ENCODE data around the gene LRP1B.
"Not testable (repeated sequence)": the region's sequence is repeated elsewhere in the genome, so short reads cannot be mapped to it uniquely, and the experiment has no call there.

The LRP1B gene

DNA sequence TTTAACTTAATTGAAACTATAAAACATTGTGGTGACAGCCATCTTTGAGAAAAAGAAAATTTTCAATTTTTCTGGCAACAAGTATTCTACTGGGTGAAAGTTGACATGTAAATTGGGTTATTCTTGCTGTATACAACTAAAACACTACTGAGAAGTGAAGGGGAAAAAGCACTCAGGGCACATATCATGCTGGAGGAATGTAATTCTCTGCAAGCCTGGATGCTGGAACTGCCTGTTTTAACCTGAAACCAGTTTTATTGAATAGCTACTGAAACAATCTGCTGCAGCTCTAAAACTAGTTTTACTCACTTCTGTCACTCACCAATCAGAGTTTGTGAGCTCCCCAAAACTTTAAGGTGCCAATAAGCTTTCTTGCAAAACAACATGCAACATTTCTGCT lies 1136.0 kb downstream of the LRP1B start:
- TF ChIP-seq, protein P1, sequence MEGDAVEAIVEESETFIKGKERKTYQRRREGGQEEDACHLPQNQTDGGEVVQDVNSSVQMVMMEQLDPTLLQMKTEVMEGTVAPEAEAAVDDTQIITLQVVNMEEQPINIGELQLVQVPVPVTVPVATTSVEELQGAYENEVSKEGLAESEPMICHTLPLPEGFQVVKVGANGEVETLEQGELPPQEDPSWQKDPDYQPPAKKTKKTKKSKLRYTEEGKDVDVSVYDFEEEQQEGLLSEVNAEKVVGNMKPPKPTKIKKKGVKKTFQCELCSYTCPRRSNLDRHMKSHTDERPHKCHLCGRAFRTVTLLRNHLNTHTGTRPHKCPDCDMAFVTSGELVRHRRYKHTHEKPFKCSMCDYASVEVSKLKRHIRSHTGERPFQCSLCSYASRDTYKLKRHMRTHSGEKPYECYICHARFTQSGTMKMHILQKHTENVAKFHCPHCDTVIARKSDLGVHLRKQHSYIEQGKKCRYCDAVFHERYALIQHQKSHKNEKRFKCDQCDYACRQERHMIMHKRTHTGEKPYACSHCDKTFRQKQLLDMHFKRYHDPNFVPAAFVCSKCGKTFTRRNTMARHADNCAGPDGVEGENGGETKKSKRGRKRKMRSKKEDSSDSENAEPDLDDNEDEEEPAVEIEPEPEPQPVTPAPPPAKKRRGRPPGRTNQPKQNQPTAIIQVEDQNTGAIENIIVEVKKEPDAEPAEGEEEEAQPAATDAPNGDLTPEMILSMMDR (conservative IDR thresholded peaks at IDR 0.05; ENCODE audit: low read depth, low read length), result no peak
- no peak for DNase-seq (ENCODE audit: low read depth)
- no peak overlapping the region for H3K4me3 ChIP-seq (ENCODE audit: low read length)

DNA sequence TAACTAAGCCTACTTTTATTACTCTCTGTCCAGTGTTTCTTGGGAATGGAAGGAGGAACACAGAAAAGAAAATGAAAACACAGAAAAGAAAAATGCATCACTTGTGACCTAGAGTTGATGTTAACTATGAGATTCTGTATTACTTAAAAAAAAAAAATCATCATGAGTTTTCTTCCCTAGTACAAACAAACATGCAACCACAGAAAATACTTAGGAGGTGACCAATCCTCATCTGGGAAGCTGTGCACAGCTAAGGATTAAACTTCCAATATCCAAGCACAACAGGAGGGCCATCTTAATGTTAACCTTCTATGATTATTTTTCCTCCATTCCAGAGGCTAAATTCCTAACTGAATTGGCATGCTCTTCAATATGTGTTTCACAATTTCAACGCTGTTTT lies 1140.4 kb downstream of the LRP1B start:
- TF ChIP-seq, protein P1 (conservative IDR thresholded peaks at IDR 0.05; ENCODE audit: low read depth, low read length), result no peak
- peak; percentile 35 for DNase-seq (ENCODE audit: low read depth)
- no peak overlapping the region for H3K4me3 ChIP-seq (ENCODE audit: low read length)

DNA sequence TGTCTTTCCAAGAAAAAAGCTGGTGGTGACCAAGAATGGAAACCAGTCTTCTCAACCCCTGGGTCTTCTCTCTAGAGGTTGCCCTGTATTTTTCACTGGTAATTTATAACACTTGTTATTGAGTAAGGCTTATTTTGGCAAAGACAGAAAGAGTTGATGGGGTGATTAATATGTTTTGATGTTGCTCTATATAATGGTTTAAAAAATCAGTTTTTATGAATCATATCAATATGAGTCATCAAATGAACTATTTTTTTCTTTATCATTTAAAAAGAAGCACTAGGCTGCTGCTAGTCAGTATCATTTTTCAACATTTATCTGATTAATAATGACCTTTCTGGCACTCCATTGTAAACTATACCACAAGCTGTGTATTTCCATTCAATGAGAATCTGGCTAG lies 1142.2 kb downstream of the LRP1B start:
- no peak overlapping the region for H3K4me3 ChIP-seq (ENCODE audit: low read length)
- TF ChIP-seq, protein P1 (conservative IDR thresholded peaks at IDR 0.05; ENCODE audit: low read depth, low read length), result no peak
- no peak for DNase-seq (ENCODE audit: low read depth)

DNA sequence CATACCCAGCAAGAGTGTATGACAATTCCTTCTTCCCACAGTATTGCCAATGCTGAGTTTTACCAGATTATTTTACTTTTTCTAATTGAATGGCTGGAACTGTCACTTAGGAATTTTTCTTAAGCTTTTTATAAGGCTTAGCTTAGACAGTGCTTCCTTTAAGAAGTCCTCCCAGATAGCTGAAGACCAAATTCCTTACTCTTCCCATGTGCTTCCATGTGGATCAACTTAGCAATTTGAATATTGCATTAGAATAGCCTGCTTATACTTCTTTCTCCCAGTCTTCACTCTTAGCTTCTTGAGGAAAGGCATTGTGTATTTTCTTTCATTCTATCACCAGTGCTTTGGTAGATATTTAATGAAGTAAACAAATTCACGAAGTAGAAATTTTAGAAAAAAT lies 1144.4 kb downstream of the LRP1B start:
- H3K4me3 ChIP-seq (ENCODE audit: low read length), result no peak overlapping the region
- DNase-seq (ENCODE audit: low read depth), result no peak
- TF ChIP-seq, protein P1 (conservative IDR thresholded peaks at IDR 0.05; ENCODE audit: low read depth, low read length), result no peak

DNA sequence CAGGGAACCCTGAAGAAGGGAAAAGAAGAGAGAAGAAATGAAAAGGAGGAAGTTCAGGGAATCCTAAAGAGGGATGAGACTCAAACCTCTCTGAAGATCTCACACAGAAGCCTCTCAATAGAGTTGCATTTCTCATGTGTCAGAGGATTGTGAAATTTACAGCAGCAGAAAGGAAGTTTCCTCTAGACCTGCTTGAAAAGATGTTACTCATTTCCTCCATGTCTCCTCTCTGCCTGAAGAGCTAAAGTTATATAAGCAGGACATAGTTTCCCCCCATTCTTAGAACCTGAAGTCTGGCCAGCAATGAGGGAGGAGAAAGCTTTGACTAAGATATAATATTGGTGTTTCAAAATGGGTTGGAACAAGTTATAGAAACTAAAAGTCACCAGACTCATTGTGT lies 1155.6 kb downstream of the LRP1B start:
- no peak for DNase-seq (ENCODE audit: low read depth)
- no peak overlapping the region for H3K4me3 ChIP-seq (ENCODE audit: low read length)
- TF ChIP-seq, protein P1 (conservative IDR thresholded peaks at IDR 0.05; ENCODE audit: low read depth, low read length), result no peak

DNA sequence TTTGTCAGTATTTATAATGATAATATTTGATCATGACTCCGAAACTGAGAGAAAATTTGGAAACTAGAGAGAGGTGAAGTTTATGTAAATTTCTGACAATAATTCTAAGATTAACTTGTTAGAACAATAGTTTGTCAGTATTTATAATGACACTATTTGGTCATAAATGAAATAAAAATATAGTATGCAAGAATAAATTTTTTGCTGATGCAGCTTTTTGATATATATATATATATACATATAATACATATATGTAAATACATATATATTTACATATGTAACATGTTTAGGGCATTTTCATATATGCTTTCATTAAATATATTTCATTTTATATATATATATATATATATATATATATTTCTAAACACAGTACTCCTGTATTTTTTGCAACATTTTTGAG lies 1158.1 kb downstream of the LRP1B start:
- TF ChIP-seq, protein P1 (conservative IDR thresholded peaks at IDR 0.05; ENCODE audit: low read depth, low read length), result no peak
- H3K4me3 ChIP-seq (ENCODE audit: low read length), result no peak overlapping the region
- DNase-seq (ENCODE audit: low read depth), result no peak

DNA sequence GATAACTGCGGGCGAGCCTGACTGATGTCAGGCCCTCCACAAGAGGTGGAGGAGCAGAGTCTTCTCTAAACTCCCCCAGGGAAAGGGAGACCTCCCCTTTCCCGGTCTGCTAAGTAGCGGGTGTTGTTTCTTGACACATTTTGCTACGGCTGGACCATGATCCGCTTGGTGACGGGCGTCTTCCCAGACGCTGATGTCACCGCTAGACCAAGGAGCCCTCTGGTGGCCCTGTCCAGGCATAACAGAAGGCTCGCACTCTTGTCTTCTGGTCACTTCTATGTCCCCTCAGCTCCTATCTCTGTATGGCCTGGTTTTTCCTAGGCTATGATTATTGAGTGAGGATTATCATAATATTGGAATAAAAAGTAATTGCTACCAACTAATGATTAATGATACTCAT lies 1166.5 kb downstream of the LRP1B start:
- H3K4me3 ChIP-seq (ENCODE audit: low read length); DNase-seq (ENCODE audit: low read depth): not testable (repeated sequence)
- TF ChIP-seq, protein P1 (conservative IDR thresholded peaks at IDR 0.05; ENCODE audit: low read depth, low read length), result peak; percentile 12
